ENCODE results near the gene HYI. TPM values are rescaled to one million over a fixed set of nuclear protein-coding genes. Genes with fewer than 3 reads are reported as not detected.
"Not testable (repeated sequence)": the region's sequence is repeated elsewhere in the genome, so short reads cannot be mapped to it uniquely, and the experiment has no call there.

The HYI gene
- 10 to 100 TPM; 13.9 to 30.3 (median 20.9) TPM for total RNA-seq
- polyA plus RNA-seq, result 10 to 100 TPM in 1 of 2 donors, 1 to 10 TPM in 1; 8.1 to 33.0 TPM
- long read RNA-seq, donor 1, transcript HYI-204 (8 exons, 1,066 nt), result major isoform, 8 of 19 reads
- long read RNA-seq, donor 1, partial matches to known transcripts, result 2 of 19 reads
- long read RNA-seq, donor 1, other reads (novel, unspliced or antisense), result 3 of 19 reads
- long read RNA-seq, donor 2, transcript HYI-201 (8 exons, 1,265 nt), result major isoform, 6 of 17 reads
- long read RNA-seq, donor 2, transcript HYI-204 (8 exons, 1,066 nt), result major isoform, 6 of 17 reads
- long read RNA-seq, donor 2, partial matches to known transcripts, result 1 of 17 reads
- long read RNA-seq, donor 2, other reads (novel, unspliced or antisense), result 4 of 17 reads
- long read RNA-seq, donor 3, partial matches to known transcripts, result 1 of 13 reads
- long read RNA-seq, donor 3, other reads (novel, unspliced or antisense), result 5 of 13 reads

DNA sequence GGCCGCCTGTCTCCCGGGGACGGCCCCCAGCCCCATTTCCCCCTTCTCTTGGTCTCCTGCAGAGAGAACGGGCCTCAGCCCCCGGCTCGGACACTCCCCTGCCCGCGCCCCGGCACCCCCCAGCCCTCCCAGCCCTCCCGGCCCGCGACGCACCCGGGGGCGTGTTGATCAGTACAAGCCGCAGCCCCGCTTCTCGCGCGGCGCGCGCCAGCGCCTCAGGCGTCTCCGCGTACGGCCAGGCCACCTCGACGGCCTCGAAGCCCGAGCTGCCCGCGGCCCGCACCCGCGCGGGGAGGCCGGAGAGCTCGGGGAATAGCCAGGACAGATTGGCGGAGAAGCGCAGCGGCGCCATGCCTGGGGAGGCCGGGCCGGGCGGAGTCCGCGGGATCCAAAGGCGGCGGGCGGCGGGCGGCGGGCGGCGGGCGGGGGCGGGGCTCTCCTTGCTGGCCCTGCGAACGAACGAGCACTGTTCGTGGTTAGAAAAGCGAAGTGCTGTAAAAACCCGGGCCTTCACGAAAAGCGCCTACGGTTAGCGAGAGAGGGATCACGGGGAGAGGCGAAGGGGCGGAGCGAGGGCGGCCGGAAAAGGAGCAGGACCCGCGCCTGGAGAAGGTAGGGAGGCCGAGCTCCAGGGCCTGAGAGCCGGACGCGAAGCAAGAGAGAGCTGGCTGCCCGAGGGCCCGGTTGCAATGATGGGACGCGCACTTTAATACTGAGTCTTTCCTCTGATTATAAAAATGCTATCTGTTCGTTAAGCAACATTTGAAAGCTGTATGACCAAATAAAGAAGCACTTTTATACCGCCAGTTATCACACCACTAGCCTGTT lies at the start of gene HYI:
TSS of gene HYI (minus strand) at position 490 of the 828 bp plus-strand sequence. CDS start at position 352, 138 bp downstream.
- peaks cover 0 to 28% (median 7%) of the 10 kb centered on the region in 12 donors for H3K4me1 ChIP-seq
- ATAC-seq (peak; percentile 62 to 83 (median 69)), DNase-seq (peak; percentile 84 to 89 (median 87))
- 1 to 2% (median 1%) methylated on average over 32 to 87 of the region's 87 CpGs for WGBS, 4 donors
- intact Hi-C loops (cut with DNase I), result no loop called here
- H3K9me3 ChIP-seq, result no peaks in the 10 kb centered on the region
- peak within 1 kb of the TSS; percentile 35 to 74 (median 62) for H3K4me3 ChIP-seq
- peaks cover 0 to 5% (median 0%) of the 10 kb centered on the region in 9 donors for H3K27me3 ChIP-seq
- TF ChIP-seq POLR2A (IDR thresholded peaks at IDR 0.05) (no peak), CTCF (IDR thresholded peaks at IDR 0.05) (no peak)
- peaks cover 0 to 38% (median 31%) of the 10 kb centered on the region in 9 donors for H3K36me3 ChIP-seq
- H3K27ac ChIP-seq, result peak within 1 kb of the TSS; percentile 84 to 96 (median 89)

DNA sequence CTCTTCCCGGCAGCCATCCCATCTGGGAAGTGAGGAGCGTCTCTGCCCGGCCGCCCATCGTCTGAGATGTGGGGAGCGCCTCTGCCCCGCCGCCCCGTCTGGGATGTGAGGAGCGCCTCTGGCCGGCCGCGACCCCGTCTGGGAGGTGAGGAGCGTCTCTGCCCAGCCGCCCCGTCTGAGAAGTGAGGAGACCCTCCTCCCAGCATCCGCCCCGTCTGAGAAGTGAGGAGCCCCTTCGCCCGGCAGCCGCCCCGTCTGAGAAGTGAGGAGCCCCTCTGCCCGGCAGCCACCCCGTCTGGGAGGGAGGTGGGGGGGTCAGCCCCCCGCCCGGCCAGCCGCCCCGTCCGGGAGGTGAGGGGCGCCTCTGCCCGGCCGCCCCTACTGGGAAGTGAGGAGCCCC lies 48.1 kb upstream of the HYI start:
- H3K9me3 ChIP-seq; H3K27me3 ChIP-seq; ATAC-seq; H3K4me1 ChIP-seq; H3K36me3 ChIP-seq; DNase-seq; H3K4me3 ChIP-seq; intact Hi-C loops (cut with DNase I); H3K27ac ChIP-seq: not testable (repeated sequence)
- 86 to 97% (median 95%) methylated on average over 7 to 22 of the region's 33 CpGs for WGBS, 4 donors

GRCh38 chr1:43499898-43500297 lies 46.2 kb upstream of the HYI start:
- no peak overlapping the region for H3K4me3 ChIP-seq
- H3K27ac ChIP-seq, result no peak overlapping the region
- no peaks in the 10 kb centered on the region for H3K9me3 ChIP-seq
- no peaks in the 10 kb centered on the region for H3K27me3 ChIP-seq
- TF ChIP-seq POLR2A (IDR thresholded peaks at IDR 0.05), result no peak
- no peak for TF ChIP-seq CTCF (IDR thresholded peaks at IDR 0.05)
- DNase-seq (no peak), ATAC-seq (no peak)
- WGBS, 4 donors, result 64 to 72% (median 69%) methylated on average over 6 of the region's 6 CpGs
- H3K4me1 ChIP-seq, result no peaks in the 10 kb centered on the region
- H3K36me3 ChIP-seq, result no peaks in the 10 kb centered on the region
- intact Hi-C loops (cut with DNase I), result no loop called here

DNA sequence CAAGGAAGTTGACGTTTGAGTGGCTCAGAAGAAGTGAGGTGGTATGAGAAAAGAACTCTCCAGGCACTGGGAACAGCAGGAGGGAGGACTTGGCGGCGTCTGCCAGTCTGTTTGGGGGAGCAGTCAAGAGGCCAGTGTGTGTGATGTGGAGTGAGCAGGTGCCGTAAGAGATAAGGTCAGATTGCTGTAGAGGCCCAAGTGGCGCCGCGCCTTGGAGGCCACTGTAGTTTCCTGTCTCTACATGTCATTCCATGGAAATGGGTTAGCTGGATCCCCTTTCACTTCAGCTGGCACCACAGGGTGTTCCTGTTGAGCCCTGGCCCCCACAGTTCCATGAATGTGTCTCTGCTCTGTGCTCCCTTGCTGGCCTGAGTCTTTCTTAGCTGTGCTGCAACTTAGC lies 41.5 kb upstream of the HYI start:
- DNase-seq (no peak), ATAC-seq (no peak)
- no peaks in the 10 kb centered on the region for H3K4me1 ChIP-seq

More for the DNA sequence above, 41.5 kb upstream of the HYI start:
- Histone ChIP-seq H3K27me3 (no peaks in the 10 kb centered on the region), H3K27ac (no peak overlapping the region), H3K4me3 (no peak overlapping the region), H3K9me3 (peaks cover 0 to 16% (median 3%) of the 10 kb centered on the region in 12 donors), H3K36me3 (no peaks in the 10 kb centered on the region)
- 88 to 92% (median 89%) methylated on average over 7 of the region's 7 CpGs for WGBS, 4 donors
- intact Hi-C loops (cut with DNase I), result no loop called here
- TF ChIP-seq CTCF (IDR thresholded peaks at IDR 0.05) (no peak), POLR2A (IDR thresholded peaks at IDR 0.05) (no peak)

Measured in heart left ventricle (tissue), 16 donors.